ENCODE measurements around the gene FMNL3. TPM values are rescaled to one million over a fixed set of nuclear protein-coding genes. Genes with fewer than 3 reads are reported as not detected.
A peak's percentile ranks its signal among the peaks of the same experiment; 100 is the strongest.

The FMNL3 gene
- polyA plus RNA-seq, 1 donor from 2014 or later, result 5.6 TPM

DNA sequence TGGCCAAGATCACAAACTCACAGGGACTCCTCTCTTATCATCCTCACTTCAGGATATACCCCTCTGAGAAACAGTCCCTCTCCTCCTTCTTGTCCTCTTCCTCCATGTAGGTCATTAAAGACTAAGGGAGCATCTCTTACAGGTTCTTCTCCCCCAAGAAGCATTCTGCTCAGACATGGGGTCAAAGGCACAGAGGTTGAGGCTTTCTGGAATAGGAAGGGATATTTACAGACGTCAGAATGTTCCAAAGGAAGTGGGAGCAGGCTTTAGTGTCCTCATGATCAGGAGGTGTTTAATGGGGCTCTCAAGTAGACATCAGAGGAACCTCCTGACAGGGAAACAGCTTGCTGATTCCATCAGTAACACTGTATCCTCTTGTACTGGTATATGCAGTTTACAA is 47.5 kb downstream of the FMNL3 start:
- Mint-ChIP-seq H3K9me3 (no peaks in the 10 kb centered on the region), H3K36me3 (peaks cover 11% of the 10 kb centered on the region), H3K4me1 (peaks cover 46 to 47% (median 46%) of the 10 kb centered on the region in 3 donors), H3K27me3 (no peaks in the 10 kb centered on the region), H3K4me3 (no peak overlapping the region), H3K27ac (peak overlapping the region in 1 of 3 donors; percentile 86)

- H3K4me1 Mint-ChIP-seq, result peaks cover 33 to 36% (median 34%) of the 10 kb centered on the region in 3 donors
- H3K27ac Mint-ChIP-seq, result peak overlapping the region in 1 of 3 donors; percentile 56
- peaks cover 11% of the 10 kb centered on the region for H3K36me3 Mint-ChIP-seq
- H3K4me3 Mint-ChIP-seq, result peak overlapping the region in 1 of 4 donors; percentile 20
- H3K27me3 Mint-ChIP-seq, result no peaks in the 10 kb centered on the region
- H3K9me3 Mint-ChIP-seq, result no peaks in the 10 kb centered on the region
Observed at GRCh38 chr12:49658276-49658675, 48.9 kb downstream of the FMNL3 start.

DNA sequence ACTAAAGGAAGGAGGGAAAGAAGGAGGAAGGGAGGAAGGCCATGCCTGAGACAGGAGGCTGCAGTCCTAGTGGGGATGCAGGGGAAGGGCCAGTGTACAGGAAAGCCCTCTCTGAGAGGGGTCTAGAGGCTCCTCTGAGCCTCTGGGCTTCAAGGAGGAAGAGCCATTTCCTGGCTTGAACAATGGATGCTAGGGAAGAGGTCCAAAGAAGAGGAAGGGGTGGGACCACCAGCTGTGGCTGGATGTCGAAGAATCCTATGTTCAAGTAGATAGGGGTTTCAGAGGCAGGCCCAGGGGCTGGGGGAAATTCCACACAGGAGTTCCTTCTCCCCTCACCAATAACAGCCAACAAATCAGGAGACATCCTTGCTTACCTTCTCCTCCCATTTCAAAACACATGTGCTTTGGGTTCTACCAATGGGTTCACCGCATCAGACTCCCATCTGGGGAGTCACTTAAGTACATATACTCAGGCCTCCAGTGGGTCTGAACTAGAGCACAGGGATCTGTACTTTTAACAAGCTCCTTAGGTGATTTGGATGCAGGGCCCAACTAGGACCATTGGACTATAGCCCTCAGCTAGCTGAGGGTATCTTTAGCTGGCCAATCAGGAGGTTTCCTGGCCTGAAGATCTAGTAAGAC is 51.5 kb downstream of the FMNL3 start:
- Mint-ChIP-seq H3K4me1 (peaks cover 9 to 13% (median 11%) of the 10 kb centered on the region in 3 donors), H3K27ac (peak overlapping the region in 1 of 3 donors; percentile 70), H3K9me3 (no peaks in the 10 kb centered on the region), H3K27me3 (no peaks in the 10 kb centered on the region), H3K36me3 (peaks cover 9% of the 10 kb centered on the region), H3K4me3 (peak overlapping the region in 1 of 4 donors; percentile 10)

- Mint-ChIP-seq H3K9me3 (no peaks in the 10 kb centered on the region), H3K27me3 (no peaks in the 10 kb centered on the region), H3K36me3 (peaks cover 10% of the 10 kb centered on the region), H3K4me1 (peaks cover 3 to 19% (median 12%) of the 10 kb centered on the region in 3 donors), H3K27ac (no peak overlapping the region), H3K4me3 (no peak overlapping the region)
Observed at GRCh38 chr12:49654715-49655114, 52.5 kb downstream of the FMNL3 start.

- no peak overlapping the region for H3K4me3 Mint-ChIP-seq
- H3K27ac Mint-ChIP-seq, result peak overlapping the region in 1 of 3 donors; percentile 86
- H3K4me1 Mint-ChIP-seq, result peaks cover 6 to 17% (median 8%) of the 10 kb centered on the region in 3 donors
- no peaks in the 10 kb centered on the region for H3K27me3 Mint-ChIP-seq
- no peaks in the 10 kb centered on the region for H3K9me3 Mint-ChIP-seq
- H3K36me3 Mint-ChIP-seq, result peaks cover 11% of the 10 kb centered on the region
Observed at GRCh38 chr12:49652921-49653520, 54.2 kb downstream of the FMNL3 start.

DNA sequence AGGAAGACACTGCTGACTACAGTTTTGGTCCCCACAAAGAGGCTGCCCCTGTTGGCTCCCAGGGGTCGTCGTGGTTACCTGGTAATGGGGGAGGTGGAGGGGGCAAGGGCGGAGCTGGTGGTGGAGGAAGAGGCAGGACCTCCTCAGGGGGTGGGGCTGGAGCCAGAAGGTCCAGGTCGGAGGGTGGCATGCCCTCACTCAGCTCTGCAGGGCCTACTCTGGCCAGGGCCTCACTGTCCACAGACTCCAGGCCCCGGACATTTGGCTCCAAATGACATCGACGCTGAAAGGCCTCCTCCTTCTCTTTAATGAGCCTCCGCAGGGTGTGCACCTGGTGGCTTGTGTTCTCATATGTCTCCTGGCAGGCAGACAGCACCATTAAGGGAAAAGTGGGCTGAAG is 55.4 kb downstream of the FMNL3 start:
- H3K4me1 Mint-ChIP-seq, result peaks cover 3 to 10% (median 6%) of the 10 kb centered on the region in 3 donors
- no peak overlapping the region for H3K4me3 Mint-ChIP-seq
- no peaks in the 10 kb centered on the region for H3K9me3 Mint-ChIP-seq
- peaks cover 10% of the 10 kb centered on the region for H3K36me3 Mint-ChIP-seq
- H3K27me3 Mint-ChIP-seq, result no peaks in the 10 kb centered on the region
- no peak overlapping the region for H3K27ac Mint-ChIP-seq

- Mint-ChIP-seq H3K4me3 (no peak overlapping the region), H3K27ac (no peak overlapping the region), H3K9me3 (no peaks in the 10 kb centered on the region), H3K4me1 (peaks cover 10 to 13% (median 10%) of the 10 kb centered on the region in 3 donors), H3K36me3 (peaks cover 4% of the 10 kb centered on the region), H3K27me3 (no peaks in the 10 kb centered on the region)
Observed at GRCh38 chr12:49649892-49650291, 57.3 kb downstream of the FMNL3 start.

GRCh38 chr12:49649445-49649844 is 57.8 kb downstream of the FMNL3 start:
- Mint-ChIP-seq H3K36me3 (peaks cover 4% of the 10 kb centered on the region), H3K4me1 (peaks cover 13 to 16% (median 14%) of the 10 kb centered on the region in 3 donors), H3K4me3 (no peak overlapping the region), H3K27me3 (no peaks in the 10 kb centered on the region), H3K9me3 (no peaks in the 10 kb centered on the region), H3K27ac (peak overlapping the region in 1 of 3 donors; percentile 17)

DNA sequence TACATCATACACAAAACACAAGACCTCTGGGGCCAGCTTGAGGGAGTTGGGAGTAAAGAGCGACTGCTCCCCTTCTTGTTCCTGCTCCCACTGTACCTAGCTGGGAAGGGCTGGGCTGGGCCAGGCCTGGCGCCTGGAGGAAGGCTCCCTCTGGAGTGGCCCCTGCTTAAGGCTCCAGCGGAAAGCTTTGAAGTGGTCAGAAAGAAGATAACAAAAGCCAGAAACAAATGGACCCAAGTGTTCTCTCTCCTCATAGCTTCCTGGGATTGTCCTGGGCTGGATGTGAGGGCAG is 58.5 kb downstream of the FMNL3 start:
- H3K9me3 Mint-ChIP-seq, result no peaks in the 10 kb centered on the region
- peaks cover 14 to 17% (median 15%) of the 10 kb centered on the region in 3 donors for H3K4me1 Mint-ChIP-seq
- H3K27me3 Mint-ChIP-seq, result no peaks in the 10 kb centered on the region
- H3K36me3 Mint-ChIP-seq, result peaks cover 4% of the 10 kb centered on the region
- H3K4me3 Mint-ChIP-seq, result no peak overlapping the region
- no peak overlapping the region for H3K27ac Mint-ChIP-seq

- Mint-ChIP-seq H3K36me3 (peaks cover 4% of the 10 kb centered on the region), H3K4me1 (peaks cover 14 to 17% (median 15%) of the 10 kb centered on the region in 3 donors), H3K4me3 (no peak overlapping the region), H3K27me3 (no peaks in the 10 kb centered on the region), H3K9me3 (no peaks in the 10 kb centered on the region), H3K27ac (no peak overlapping the region)
Observed at GRCh38 chr12:49647827-49648711, 59.1 kb downstream of the FMNL3 start.

DNA sequence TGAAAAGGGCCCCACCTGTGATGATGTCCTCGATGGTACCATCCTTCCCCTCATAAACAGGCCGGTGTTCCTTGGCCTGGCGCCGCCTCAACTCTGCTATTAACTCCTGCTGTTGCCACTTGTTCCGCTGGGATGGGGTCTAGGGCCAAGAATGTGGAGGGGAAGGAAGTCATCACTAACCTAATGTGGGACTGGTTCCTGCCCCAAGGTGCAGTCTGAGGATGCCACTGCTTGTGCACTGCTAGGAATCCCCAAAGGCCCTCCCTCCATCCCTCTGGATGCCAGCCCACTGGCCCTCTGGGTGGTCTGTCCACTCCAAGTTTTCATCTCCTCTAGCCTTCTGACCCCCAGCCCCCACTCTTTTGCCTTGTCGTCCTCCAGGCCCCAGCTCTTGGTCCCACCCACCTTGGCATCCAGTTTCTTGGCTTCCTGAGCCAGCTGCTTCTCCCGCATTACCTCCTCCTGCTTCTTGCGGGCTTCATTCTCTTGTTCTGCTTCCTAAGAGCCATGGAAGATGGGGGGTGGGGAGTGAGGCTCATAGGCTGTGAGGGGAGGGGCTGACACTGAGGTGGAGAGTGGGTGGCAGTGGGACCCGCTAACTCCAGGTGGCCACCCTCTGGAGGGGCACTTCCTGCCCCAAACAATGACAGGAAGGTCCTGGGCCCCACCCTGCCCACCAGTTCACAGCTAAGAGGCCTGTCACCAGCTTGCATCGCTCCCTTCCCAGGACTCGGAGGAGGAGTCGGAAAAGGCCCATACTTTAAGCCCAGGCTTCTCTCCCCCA is 60.1 kb downstream of the FMNL3 start:
- H3K36me3 Mint-ChIP-seq, result peaks cover 4% of the 10 kb centered on the region
- H3K27ac Mint-ChIP-seq, result peak overlapping the region in 2 of 3 donors; percentile 23 to 83
- no peak overlapping the region for H3K4me3 Mint-ChIP-seq
- H3K9me3 Mint-ChIP-seq, result no peaks in the 10 kb centered on the region
- peaks cover 11 to 17% (median 14%) of the 10 kb centered on the region in 3 donors for H3K4me1 Mint-ChIP-seq
- no peaks in the 10 kb centered on the region for H3K27me3 Mint-ChIP-seq

GRCh38 chr12:49646331-49646830 is 60.8 kb downstream of the FMNL3 start:
- Mint-ChIP-seq H3K4me1 (peaks cover 11 to 17% (median 14%) of the 10 kb centered on the region in 3 donors), H3K27ac (peak overlapping the region in 2 of 3 donors; percentile 23 to 83), H3K36me3 (peaks cover 4% of the 10 kb centered on the region), H3K9me3 (no peaks in the 10 kb centered on the region), H3K27me3 (no peaks in the 10 kb centered on the region), H3K4me3 (no peak overlapping the region)

- peaks cover 11 to 17% (median 14%) of the 10 kb centered on the region in 3 donors for H3K4me1 Mint-ChIP-seq
- H3K4me3 Mint-ChIP-seq, result no peak overlapping the region
- no peaks in the 10 kb centered on the region for H3K27me3 Mint-ChIP-seq
- H3K36me3 Mint-ChIP-seq, result peaks cover 4% of the 10 kb centered on the region
- no peaks in the 10 kb centered on the region for H3K9me3 Mint-ChIP-seq
- peak overlapping the region in 2 of 3 donors; percentile 59 to 81 for H3K27ac Mint-ChIP-seq
Observed at GRCh38 chr12:49645146-49646039, 61.8 kb downstream of the FMNL3 start.

DNA sequence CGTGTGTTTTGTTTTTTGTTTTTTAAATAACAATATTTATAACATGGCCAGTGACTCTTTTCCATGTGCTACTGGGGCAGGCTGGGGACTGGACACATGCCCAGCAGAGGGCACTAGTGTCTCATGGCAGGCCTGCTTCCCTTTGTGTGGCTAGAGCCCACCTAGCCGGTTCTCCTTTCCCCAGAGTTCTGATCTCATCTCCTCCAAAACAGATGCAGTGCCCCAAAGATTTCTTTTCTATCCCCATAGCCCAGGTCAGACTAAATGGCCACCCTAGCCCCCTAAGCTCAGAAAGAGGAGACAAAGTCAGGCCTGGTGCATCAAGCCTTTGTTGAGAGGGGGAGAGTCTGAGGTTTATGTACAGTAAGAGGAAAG is 62.6 kb downstream of the FMNL3 start:
- Mint-ChIP-seq H3K27ac (peak overlapping the region; percentile 2 to 81 (median 11)), H3K9me3 (no peaks in the 10 kb centered on the region), H3K27me3 (no peaks in the 10 kb centered on the region), H3K4me3 (peak overlapping the region in 2 of 4 donors; percentile 32 to 50), H3K4me1 (peaks cover 6 to 14% (median 14%) of the 10 kb centered on the region in 3 donors), H3K36me3 (peaks cover 2% of the 10 kb centered on the region)
